ENCODE data around the gene PRKRA.

DNA sequence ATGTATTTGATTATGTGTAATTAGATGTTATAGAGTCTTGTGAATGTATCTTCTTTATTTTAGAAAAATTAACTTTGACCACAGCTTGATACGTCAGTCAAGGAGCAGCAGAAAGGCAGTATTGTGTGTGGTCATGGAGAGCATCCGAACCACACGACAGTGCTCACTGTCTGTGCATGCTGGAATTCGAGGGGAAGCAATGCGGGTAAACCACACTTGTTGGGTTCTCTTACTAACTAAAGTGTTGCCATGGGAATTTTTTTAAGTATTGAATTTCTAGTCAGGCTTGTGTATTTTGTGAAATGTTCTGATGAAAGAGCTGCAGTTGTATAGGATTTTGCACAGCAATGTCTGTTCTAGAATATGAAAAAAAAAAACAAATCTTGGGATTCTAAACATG, 5.0 kb upstream of the PRKRA start:
- TF ChIP-seq CTCF (IDR thresholded peaks at IDR 0.05) (no peak), POLR2A (IDR thresholded peaks at IDR 0.05) (no peak)

All from testis (tissue), 2 donors.